ENCODE data around the gene NEUROD2. TPM values are rescaled to one million over a fixed set of nuclear protein-coding genes. Genes with fewer than 3 reads are reported as not detected.

NEUROD2 gene
- total RNA-seq, 1 experiment from 2014 or later = not detected

DNA sequence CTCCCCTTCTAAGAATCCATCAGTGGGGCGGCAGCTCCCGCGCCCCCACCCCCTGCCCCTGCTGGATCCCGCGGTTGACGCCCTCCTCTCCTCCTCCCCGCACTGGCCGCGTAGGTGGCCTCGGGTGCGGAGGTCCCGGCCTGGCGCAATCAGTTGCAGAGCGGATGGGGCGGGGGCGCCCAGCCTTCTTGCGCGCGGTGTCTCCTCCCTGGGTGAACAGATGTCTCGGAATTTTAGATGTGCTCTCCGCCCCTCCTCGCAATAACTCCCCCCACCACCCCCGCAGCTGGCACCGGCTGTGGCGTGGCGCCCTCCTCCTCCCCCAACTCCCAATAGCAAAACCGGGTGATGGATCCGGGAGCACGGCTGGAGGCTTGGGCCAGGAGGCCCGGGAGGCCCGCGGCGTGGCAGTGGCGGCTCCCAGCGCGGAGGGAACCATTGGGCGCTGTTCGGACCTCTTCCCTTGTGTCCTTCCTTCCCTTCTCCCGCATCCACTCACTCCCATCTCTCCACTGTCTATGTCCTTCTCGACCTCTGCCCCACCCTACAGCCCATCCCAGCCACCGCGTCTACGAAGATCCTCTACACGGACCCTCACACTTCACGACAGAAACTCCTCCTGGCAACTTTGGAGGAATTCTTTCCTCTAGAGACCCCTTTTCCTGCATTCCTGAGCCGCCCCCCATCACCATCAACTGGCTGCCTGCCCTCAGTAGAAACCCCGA lies 11.0 kb downstream of the NEUROD2 start:
- H3K4me3 ChIP-seq (ENCODE audit: low read depth in 2 of 2, low read length in 2 of 2) = no peak overlapping the region
- ChIA-PET CTCF (no interaction called here), POLR2A (interaction anchor here (0.7 kb wide), 1 partner anchor 384 kb away, joined by 4 read pairs; the partner anchor contains the start of gene PSMD3)
- no peak for ATAC-seq
- in situ Hi-C loops (cut with HindIII; ENCODE audit: low pct_unique_long_range_greater_than_20kb, low sequenced_read_pairs) = no loop called here
- no peaks in the 10 kb centered on the region for H3K9me3 ChIP-seq (ENCODE audit: control insufficient read depth, insufficient read depth, low read depth, low read length)
- intact Hi-C loops (cut with micrococcal nuclease; ENCODE audit: unreplicated experiment) = no loop called here
- BruUV-seq (replicated peaks) = no TSS peak
- peaks cover 12% of the 10 kb centered on the region; the same call in 1 of the 2 replicates for H3K4me1 ChIP-seq (ENCODE audit: control insufficient read depth, insufficient read depth, low read length)
- TF ChIP-seq, protein P1, sequence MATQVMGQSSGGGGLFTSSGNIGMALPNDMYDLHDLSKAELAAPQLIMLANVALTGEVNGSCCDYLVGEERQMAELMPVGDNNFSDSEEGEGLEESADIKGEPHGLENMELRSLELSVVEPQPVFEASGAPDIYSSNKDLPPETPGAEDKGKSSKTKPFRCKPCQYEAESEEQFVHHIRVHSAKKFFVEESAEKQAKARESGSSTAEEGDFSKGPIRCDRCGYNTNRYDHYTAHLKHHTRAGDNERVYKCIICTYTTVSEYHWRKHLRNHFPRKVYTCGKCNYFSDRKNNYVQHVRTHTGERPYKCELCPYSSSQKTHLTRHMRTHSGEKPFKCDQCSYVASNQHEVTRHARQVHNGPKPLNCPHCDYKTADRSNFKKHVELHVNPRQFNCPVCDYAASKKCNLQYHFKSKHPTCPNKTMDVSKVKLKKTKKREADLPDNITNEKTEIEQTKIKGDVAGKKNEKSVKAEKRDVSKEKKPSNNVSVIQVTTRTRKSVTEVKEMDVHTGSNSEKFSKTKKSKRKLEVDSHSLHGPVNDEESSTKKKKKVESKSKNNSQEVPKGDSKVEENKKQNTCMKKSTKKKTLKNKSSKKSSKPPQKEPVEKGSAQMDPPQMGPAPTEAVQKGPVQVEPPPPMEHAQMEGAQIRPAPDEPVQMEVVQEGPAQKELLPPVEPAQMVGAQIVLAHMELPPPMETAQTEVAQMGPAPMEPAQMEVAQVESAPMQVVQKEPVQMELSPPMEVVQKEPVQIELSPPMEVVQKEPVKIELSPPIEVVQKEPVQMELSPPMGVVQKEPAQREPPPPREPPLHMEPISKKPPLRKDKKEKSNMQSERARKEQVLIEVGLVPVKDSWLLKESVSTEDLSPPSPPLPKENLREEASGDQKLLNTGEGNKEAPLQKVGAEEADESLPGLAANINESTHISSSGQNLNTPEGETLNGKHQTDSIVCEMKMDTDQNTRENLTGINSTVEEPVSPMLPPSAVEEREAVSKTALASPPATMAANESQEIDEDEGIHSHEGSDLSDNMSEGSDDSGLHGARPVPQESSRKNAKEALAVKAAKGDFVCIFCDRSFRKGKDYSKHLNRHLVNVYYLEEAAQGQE (IDR thresholded peaks at IDR 0.05; ENCODE audit: insufficient read depth in 1 of 2, low read depth in 2 of 2, low read length in 1 of 2) = no peak
- no peak for TF ChIP-seq POLR2AphosphoS5 (IDR thresholded peaks at IDR 0.05; ENCODE audit: low read depth, low read length)
- no peak for TF ChIP-seq SIN3A (IDR thresholded peaks at IDR 0.05; ENCODE audit: borderline replicate concordance, insufficient read depth, low read depth, low read length)
- TF ChIP-seq TCF7L2 (IDR thresholded peaks at IDR 0.05; ENCODE audit: low read depth, low read length) = no peak
- TF ChIP-seq, protein P2, sequence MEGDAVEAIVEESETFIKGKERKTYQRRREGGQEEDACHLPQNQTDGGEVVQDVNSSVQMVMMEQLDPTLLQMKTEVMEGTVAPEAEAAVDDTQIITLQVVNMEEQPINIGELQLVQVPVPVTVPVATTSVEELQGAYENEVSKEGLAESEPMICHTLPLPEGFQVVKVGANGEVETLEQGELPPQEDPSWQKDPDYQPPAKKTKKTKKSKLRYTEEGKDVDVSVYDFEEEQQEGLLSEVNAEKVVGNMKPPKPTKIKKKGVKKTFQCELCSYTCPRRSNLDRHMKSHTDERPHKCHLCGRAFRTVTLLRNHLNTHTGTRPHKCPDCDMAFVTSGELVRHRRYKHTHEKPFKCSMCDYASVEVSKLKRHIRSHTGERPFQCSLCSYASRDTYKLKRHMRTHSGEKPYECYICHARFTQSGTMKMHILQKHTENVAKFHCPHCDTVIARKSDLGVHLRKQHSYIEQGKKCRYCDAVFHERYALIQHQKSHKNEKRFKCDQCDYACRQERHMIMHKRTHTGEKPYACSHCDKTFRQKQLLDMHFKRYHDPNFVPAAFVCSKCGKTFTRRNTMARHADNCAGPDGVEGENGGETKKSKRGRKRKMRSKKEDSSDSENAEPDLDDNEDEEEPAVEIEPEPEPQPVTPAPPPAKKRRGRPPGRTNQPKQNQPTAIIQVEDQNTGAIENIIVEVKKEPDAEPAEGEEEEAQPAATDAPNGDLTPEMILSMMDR (IDR thresholded peaks at IDR 0.05) = no peak
- peaks cover 14% of the 10 kb centered on the region; the same call in 1 of the 2 replicates for H3K27me3 ChIP-seq (ENCODE audit: control insufficient read depth, insufficient read depth, low read length)
- H3K36me3 ChIP-seq (ENCODE audit: control insufficient read depth, insufficient read depth, low read length) = no peaks in the 10 kb centered on the region
- DNase-seq (ENCODE audit: low read depth, low spot score) = no peak
- H3K27ac ChIP-seq (ENCODE audit: low read length) = no peak overlapping the region

DNA sequence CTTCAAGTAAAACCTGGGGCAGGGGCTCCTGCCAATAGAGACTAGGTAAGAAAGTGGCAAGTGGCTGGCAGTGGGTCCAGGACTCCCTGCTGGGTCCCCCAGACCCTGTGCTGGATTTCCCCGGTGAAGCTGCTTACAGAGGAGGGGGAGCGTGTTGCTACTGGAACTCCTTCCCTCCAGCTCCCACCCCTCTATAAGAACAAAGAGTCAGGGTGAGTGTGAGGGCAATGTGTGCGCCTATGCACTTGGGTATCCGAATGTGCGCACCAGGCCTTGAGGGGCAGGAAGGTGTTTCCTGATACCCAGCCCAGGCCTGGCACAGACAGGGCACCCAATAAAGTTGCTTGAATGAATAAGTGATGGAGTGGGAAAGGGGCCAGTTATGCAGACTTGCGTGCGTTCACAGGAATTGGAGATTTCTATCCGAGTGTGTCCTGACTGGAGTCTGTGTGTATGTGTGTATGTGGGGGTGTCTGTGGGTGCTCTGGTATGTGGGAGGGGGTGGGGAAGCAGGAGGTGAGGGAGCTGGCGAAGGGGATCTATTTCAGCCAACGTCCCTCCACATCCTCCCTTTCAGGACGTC lies 11.7 kb downstream of the NEUROD2 start:
- H3K27me3 ChIP-seq (ENCODE audit: control insufficient read depth, insufficient read depth, low read length) = peaks cover 14% of the 10 kb centered on the region; the same call in 1 of the 2 replicates
- no TSS peak for BruUV-seq (replicated peaks)
- no peaks in the 10 kb centered on the region for H3K36me3 ChIP-seq (ENCODE audit: control insufficient read depth, insufficient read depth, low read length)
- H3K4me3 ChIP-seq (ENCODE audit: low read depth in 2 of 2, low read length in 2 of 2) = no peak overlapping the region
- no peak overlapping the region for H3K27ac ChIP-seq (ENCODE audit: low read length)
- ChIA-PET CTCF (no interaction called here), POLR2A (no interaction called here)
- DNase-seq (ENCODE audit: low read depth, low spot score) (no peak), ATAC-seq (no peak)
- H3K4me1 ChIP-seq (ENCODE audit: control insufficient read depth, insufficient read depth, low read length) = peaks cover 12% of the 10 kb centered on the region; the same call in 1 of the 2 replicates
- no peaks in the 10 kb centered on the region for H3K9me3 ChIP-seq (ENCODE audit: control insufficient read depth, insufficient read depth, low read depth, low read length)
- intact Hi-C loops (cut with micrococcal nuclease; ENCODE audit: unreplicated experiment) (no loop called here), in situ Hi-C loops (cut with HindIII; ENCODE audit: low pct_unique_long_range_greater_than_20kb, low sequenced_read_pairs) (no loop called here)
- TF ChIP-seq, protein P1 (IDR thresholded peaks at IDR 0.05; ENCODE audit: insufficient read depth in 1 of 2, low read depth in 2 of 2, low read length in 1 of 2) = no peak
- TF ChIP-seq SIN3A (IDR thresholded peaks at IDR 0.05; ENCODE audit: borderline replicate concordance, insufficient read depth, low read depth, low read length) (no peak), TCF7L2 (IDR thresholded peaks at IDR 0.05; ENCODE audit: low read depth, low read length) (no peak), POLR2AphosphoS5 (IDR thresholded peaks at IDR 0.05; ENCODE audit: low read depth, low read length) (no peak)
- TF ChIP-seq, protein P2 (IDR thresholded peaks at IDR 0.05) = no peak
